Renal cortex interstitium (tissue), 11 donors: ENCODE measurements around the gene MMEL1. TPM values are rescaled to one million over a fixed set of nuclear protein-coding genes. Genes with fewer than 3 reads are reported as not detected.

Experiments
- DNase-seq, 11 donors: peaks; one replicate each; pipeline ENCODE4 v3.0.0-alpha.2; 2013; ENCODE audit warnings: low read depth in 9 of 11, low spot score in 4 of 11; ENCODE audit errors: extremely low read depth in 1 of 11
- polyA plus RNA-seq, 3 donors: library from polyadenylated mRNA; unstranded; fragments of 120-200 nt; gene quantifications; one replicate each; pipeline ENCODE4 v1.2.1, GENCODE V29; 2013; ENCODE audit not compliant: insufficient read length in 3 of 3

Gene MMEL1
- polyA plus RNA-seq, 3 donors, result 1.9 to 2.9 (median 2.8) TPM

DNA sequence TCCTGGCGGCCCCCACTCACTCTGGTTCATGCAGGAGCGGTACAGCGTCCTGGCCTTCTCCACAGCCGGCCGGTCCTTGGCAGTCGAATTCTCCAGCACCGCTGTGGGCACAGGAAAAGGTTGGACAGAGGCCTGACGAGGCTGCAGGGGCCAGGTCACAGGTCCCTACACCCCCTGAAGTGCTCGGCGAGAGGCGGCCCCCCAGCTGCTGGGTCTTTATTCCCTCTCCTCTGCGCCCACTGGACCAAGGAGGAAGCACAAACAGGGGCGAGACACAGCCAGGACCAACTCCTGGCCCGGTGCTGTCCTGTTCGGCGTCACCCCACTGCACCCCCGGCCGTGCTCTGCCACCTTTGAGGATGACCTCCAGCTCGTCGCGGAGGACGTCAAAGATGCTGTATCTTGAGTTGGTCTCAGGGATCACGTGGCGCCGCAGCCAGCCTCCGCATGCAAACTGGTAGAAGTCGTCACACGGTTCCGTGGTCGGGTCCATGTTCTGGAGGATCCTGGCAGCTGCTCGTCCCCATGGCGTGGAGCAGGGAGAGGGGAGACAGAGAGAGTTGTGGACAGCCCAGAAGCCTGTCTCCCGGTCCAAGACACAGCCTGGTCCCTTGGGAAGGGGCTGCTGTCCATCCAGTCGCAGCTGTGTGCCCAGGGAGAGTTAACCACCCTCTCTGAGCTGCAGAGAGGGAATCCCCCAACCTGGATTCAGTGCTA lies 23.3 kb downstream of the MMEL1 start:
- DNase-seq, result no peak

DNA sequence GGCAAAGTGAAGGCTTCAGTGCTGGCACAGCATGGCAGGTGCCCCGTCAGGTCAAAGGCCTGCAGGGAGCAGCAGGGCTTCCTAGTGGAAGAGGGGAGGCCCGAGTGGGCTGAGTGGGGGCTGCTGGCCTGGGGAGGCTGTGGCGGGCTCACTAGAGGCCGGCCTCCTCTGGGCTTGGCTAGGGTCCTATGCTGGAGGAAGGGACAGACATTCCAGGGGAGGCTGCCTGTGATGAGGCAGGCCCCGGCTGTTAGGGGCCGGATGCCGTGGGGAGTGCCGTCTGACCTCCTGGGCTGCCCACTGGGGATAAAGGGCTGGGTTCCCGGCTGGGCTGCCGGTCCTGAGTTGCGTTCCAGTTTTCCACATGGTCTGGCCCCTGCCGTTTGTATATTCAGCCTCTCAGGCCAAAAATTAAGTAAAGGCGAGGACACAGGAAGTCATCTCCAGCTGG lies 25.1 kb downstream of the MMEL1 start:
- no peak for DNase-seq

GRCh38 chr1:2606881-2607621 lies 25.8 kb downstream of the MMEL1 start:
- no peak for DNase-seq

DNA sequence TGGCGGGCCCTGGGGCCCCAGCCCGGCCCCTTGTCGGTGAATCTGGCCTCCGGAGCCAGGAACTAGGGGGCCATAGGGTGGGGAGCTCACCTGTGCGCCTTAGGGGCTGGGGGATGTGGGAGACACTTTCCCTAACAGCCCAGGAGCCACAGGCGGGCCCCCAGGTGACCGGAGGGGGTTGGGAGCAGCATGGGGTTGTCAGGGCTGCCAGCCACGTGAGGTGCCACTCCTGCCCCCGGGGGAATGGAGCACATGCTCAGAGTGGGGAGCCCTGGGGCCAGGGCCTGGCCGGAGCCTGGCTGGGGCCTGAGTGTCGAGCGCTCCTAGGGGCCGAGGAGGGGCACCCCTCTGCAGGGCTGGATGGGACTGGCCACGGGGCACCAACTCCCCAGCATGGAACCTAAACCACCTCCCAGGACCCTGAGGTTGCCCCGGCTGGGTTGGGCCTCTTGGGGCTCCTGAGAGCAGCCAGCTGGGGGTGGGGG lies 26.4 kb downstream of the MMEL1 start:
- DNase-seq, result no peak

- DNase-seq, result no peak
Measured at GRCh38 chr1:2605509-2606395, 27.1 kb downstream of the MMEL1 start.

- no peak for DNase-seq
Measured at GRCh38 chr1:2604844-2605508, 27.8 kb downstream of the MMEL1 start.

- DNase-seq, result no peak
Measured at GRCh38 chr1:2604156-2604843, 28.5 kb downstream of the MMEL1 start.

- no peak for DNase-seq
Measured at GRCh38 chr1:2603521-2604155, 29.2 kb downstream of the MMEL1 start.

GRCh38 chr1:2602866-2603520 lies 29.8 kb downstream of the MMEL1 start:
- no peak for DNase-seq

DNA sequence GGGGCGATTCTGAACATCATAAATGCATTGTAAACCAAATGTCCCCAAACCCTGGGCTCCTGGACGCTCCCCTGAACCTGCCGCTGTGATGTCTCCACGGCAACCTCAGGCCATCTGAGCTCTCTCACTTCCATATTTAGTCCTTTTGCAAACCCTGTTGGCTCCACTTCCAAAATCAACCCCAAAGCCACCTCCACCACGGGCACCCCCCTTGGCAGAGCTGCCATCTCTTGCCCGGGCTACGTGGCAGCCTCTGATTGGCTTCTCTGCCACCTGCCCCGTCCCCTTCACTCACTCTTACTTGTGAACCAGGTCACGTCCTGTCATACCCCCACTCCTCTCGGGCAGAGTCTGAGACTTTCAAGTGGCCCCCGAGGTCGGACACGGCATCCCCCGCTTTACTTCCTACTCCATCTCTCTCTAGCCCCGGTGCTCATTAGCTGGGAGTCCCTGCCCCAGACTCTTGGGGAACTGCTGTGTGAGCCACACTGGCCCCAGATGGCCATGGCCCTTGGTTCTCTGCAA lies 30.4 kb downstream of the MMEL1 start:
- DNase-seq, result no peak

GRCh38 chr1:2601721-2602303 lies 31.0 kb downstream of the MMEL1 start:
- DNase-seq, result no peak

GRCh38 chr1:2598329-2598931 lies 34.4 kb downstream of the MMEL1 start:
- DNase-seq, result no peak

- DNase-seq, result no peak
Measured at GRCh38 chr1:2597441-2598328, 35.1 kb downstream of the MMEL1 start.

DNA sequence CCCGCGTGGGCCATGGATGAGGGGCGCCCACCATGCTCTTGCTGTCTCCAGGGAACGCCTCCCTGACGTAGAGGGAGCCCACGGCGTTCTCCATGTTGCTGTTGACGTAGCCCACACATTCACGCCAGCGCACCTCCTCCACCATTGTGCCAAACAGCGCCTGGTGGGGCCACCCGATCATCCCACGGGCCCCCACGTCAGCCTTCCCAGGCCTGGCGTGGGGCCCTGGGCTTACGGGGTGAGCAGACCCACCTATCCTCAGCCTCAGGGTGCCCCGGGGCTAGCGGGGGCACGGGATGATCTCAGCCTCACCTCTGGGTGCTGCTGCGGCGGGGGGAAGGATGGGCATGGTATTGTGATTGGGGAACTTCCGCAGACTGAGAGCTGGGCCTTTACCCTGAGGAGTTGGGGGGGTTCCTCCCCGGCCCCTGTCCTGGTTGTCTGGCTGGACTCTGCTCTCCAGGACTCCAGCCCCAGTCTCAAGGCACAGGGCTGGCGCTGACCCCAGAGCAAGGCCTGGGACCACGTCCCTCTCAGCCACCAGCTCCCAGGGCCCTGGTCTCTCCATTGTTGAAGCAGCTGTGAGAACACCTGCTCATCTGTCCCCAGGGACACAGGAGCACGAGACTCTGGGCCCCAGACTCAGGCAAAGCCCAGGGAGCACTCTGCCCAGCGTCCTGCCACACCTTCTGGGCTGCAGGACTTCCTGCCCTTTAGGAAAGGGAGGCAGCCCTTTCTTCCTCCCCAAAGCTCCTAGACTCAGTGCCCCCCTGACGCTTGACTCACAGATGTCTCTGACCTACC lies 36.1 kb downstream of the MMEL1 start:
- no peak for DNase-seq
